Prostate gland (tissue), 2 donors: ENCODE data around the gene JMJD7. TPM values are rescaled to one million over a fixed set of nuclear protein-coding genes. Genes with fewer than 3 reads are reported as not detected.

Experiments used
- DNase-seq: peaks from one replicate; pipeline ENCODE4 v3.0.0-alpha.2; 2019; ENCODE audit warnings: low spot score
- H3K27ac ChIP-seq, 2 donors: fragments of 200-600 bp; sonication (generic); 2 replicates each; pipeline ENCODE4 v1.5.1; 2017 to 2019
- H3K27me3 ChIP-seq: fragments of 200-600 bp; sonication (generic); replicated peaks from 2 replicates; pipeline ENCODE4 v1.5.1; 2019; ENCODE audit not compliant: insufficient read depth
- H3K36me3 ChIP-seq, 2 donors: fragments of 200-600 bp; sonication (generic); 1 replicate in 1 of 2; 2 replicates in 1 of 2; pipeline versions ENCODE4 v1.5.1 to v1.8.1; 2017 to 2019
- H3K4me1 ChIP-seq: fragments of 200-600 bp; sonication (generic); replicated peaks from 2 replicates; pipeline ENCODE4 v1.5.1; 2019
- H3K4me3 ChIP-seq, 2 donors: fragments of 200-600 bp; sonication (generic); 2 replicates each; pipeline ENCODE4 v1.5.1; 2017 to 2019
- H3K9me3 ChIP-seq: fragments of 200-600 bp; sonication (generic); 2 replicates; pipeline ENCODE4 v1.5.1; 2017
- CTCF ChIP-seq, 4 experiments: fragments of 200-600 bp in 2 of 4; fragments of 450-650 bp in 2 of 4; sonication (generic) in 2 of 4; IDR thresholded peaks; 1 replicate in 3 of 4; 2 replicates in 1 of 4; pipeline ENCODE4 v1.5.1; 2016 to 2019; ENCODE audit warnings: antibody characterized with exemption in 4 of 4, mild to moderate bottlenecking in 2 of 4, moderate library complexity in 2 of 4
- POLR2A ChIP-seq: fragments of 450-650 bp; IDR thresholded peaks from one replicate; pipeline ENCODE4 v1.6.1; 2016; ENCODE audit warnings: antibody characterized with exemption, mild to moderate bottlenecking
- POLR2AphosphoS5 ChIP-seq: sonication (generic); formaldehyde crosslinking; IDR thresholded peaks from one replicate; pipeline ENCODE4 v1.6.1; 2017; ENCODE audit warnings: antibody characterized with exemption
- WGBS: methylation state at CpG from one replicate; pipeline ENCODE4 v1.1.5; 2018; 5-methylcytosine and 5-hydroxymethylcytosine counted together
- intact Hi-C: fragments of 100-400 bp; cut with DNase I; formaldehyde crosslinking; loops from one replicate; pipeline ENCODE4 v1.14.2; 2022
- total RNA-seq, 2 donors: library from RNA; depleted of rRNA; stranded (reverse); fragments of >200 nt; gene quantifications; one replicate each; pipeline ENCODE4 v1.1.0, GENCODE V29; 2016

Gene JMJD7
- total RNA-seq, 2 donors from 2014 or later = 20.7 to 56.6 TPM

GRCh38 chr15:41881920-41882688 is 54.2 kb downstream of the JMJD7 start:
- H3K27me3 ChIP-seq = no peaks in the 10 kb centered on the region
- intact Hi-C loops = no loop called here
- peak; percentile 27 for DNase-seq
- TF ChIP-seq POLR2A = no peak
- no peak for TF ChIP-seq POLR2AphosphoS5
- no peak for TF ChIP-seq CTCF (IDR thresholded peaks at IDR 0.05)
- peak overlapping the region in 1 of 2 donors; percentile 14 for H3K27ac ChIP-seq
- H3K9me3 ChIP-seq = no peaks in the 10 kb centered on the region
- H3K4me3 ChIP-seq = peak overlapping the region; percentile 14 to 39
- peaks cover 12% of the 10 kb centered on the region for H3K4me1 ChIP-seq
- no peaks in the 10 kb centered on the region for H3K36me3 ChIP-seq
- 15% methylated on average over 63 of the region's 81 CpGs for WGBS

DNA sequence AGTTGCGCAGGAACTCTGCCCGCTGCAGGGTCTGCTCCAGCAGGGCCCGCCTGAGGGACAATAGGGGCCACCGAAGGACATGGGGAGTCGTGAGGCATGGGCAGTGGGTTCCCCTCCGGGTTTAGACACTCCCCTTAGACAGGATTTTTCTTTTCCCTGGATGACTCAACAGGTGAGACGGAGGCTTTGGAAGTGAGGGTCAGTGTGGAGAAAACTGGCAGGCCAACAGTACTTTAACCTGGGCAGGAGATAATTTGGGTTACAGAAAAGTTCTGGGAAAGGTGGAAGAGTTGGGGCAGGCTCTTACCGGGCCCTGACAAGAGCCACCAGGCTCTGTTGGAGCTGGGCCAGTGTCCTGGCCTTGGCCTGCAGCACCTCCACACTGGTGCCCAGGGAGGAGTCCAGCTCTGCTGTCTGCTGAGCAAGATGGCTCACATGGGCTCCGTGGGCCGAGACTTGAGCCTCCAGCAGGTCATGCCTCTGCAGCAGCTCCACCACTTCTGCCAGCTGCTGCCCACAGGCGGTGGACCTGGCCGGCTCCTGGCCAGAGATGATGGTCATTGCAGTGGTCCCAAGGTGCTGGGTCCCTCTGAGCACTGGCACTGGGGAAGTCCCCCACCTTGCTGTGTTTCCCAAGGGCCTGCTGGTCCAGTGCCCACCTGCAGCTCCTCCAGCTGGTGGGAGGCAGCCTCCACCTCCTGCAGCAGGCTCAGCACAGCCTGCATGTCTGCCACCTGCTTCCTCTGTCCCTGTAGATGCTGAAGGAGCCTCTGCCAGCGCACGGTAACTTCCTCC is 55.0 kb downstream of the JMJD7 start:
- 52% methylated on average over 12 of the region's 14 CpGs for WGBS
- TF ChIP-seq CTCF (IDR thresholded peaks at IDR 0.05) = no peak
- no peak for TF ChIP-seq POLR2AphosphoS5
- peak overlapping the region; percentile 14 to 39 for H3K4me3 ChIP-seq
- DNase-seq = no peak
- no peaks in the 10 kb centered on the region for H3K9me3 ChIP-seq
- peak overlapping the region in 1 of 2 donors; percentile 14 for H3K27ac ChIP-seq
- H3K27me3 ChIP-seq = no peaks in the 10 kb centered on the region
- intact Hi-C loops = no loop called here
- peaks cover 10% of the 10 kb centered on the region for H3K4me1 ChIP-seq
- H3K36me3 ChIP-seq = no peaks in the 10 kb centered on the region

- no peaks in the 10 kb centered on the region for H3K36me3 ChIP-seq
- no peaks in the 10 kb centered on the region for H3K9me3 ChIP-seq
- no peak overlapping the region for H3K27ac ChIP-seq
- peaks cover 7% of the 10 kb centered on the region for H3K4me1 ChIP-seq
- intact Hi-C loops = no loop called here
- no peaks in the 10 kb centered on the region for H3K27me3 ChIP-seq
- no peak for DNase-seq
- H3K4me3 ChIP-seq = no peak overlapping the region
- 96% methylated on average over 2 of the region's 2 CpGs for WGBS
- no peak for TF ChIP-seq POLR2A
- TF ChIP-seq POLR2AphosphoS5 = no peak
- no peak for TF ChIP-seq CTCF (IDR thresholded peaks at IDR 0.05)
Observed at GRCh38 chr15:41883484-41883825, 55.6 kb downstream of the JMJD7 start.

- Histone ChIP-seq H3K9me3 (no peaks in the 10 kb centered on the region), H3K27me3 (no peaks in the 10 kb centered on the region), H3K36me3 (no peaks in the 10 kb centered on the region), H3K4me3 (no peak overlapping the region), H3K4me1 (peaks cover 7% of the 10 kb centered on the region), H3K27ac (no peak overlapping the region)
- no peak for DNase-seq
- intact Hi-C loops = no loop called here
- no peak for TF ChIP-seq CTCF (IDR thresholded peaks at IDR 0.05)
- TF ChIP-seq POLR2A = no peak
- TF ChIP-seq POLR2AphosphoS5 = no peak
- 84% methylated on average over 7 of the region's 7 CpGs for WGBS
Observed at GRCh38 chr15:41884458-41884857, 56.6 kb downstream of the JMJD7 start.

- no peak overlapping the region for H3K27ac ChIP-seq
- intact Hi-C loops = no loop called here
Observed at GRCh38 chr15:41885321-41885720, 57.4 kb downstream of the JMJD7 start.

More at GRCh38 chr15:41885321-41885720, 57.4 kb downstream of the JMJD7 start:
- DNase-seq = no peak
- no peak overlapping the region for H3K4me3 ChIP-seq
- H3K36me3 ChIP-seq = no peaks in the 10 kb centered on the region
- TF ChIP-seq POLR2A (no peak), CTCF (IDR thresholded peaks at IDR 0.05) (no peak), POLR2AphosphoS5 (no peak)
- no peaks in the 10 kb centered on the region for H3K9me3 ChIP-seq
- peaks cover 7% of the 10 kb centered on the region for H3K4me1 ChIP-seq
- H3K27me3 ChIP-seq = no peaks in the 10 kb centered on the region
